ACC112 (cell line): ENCODE results near the gene MYBPHL.

ENCODE experiments used
- H2AFZ ChIP-seq: fragments of 200-600 bp; sonication (generic); one replicate; pipeline ENCODE4 v1.6.0; 2017; ENCODE audit warnings: antibody characterized with exemption, low read length; ENCODE audit not compliant: unreplicated experiment
- H3K27ac ChIP-seq: fragments of 200-600 bp; sonication (generic); 2 replicates; pipeline ENCODE4 v1.5.1; 2014; ENCODE audit warnings: low read depth, mild to moderate bottlenecking, antibody characterized with exemption, low read length, moderate library complexity
- H3K27me3 ChIP-seq: fragments of 200-600 bp; sonication (generic); 2 replicates; pipeline ENCODE4 v1.6.1; 2014; ENCODE audit warnings: mild to moderate bottlenecking, antibody characterized with exemption, low read length, moderate library complexity, mixed read lengths; ENCODE audit not compliant: insufficient read depth
- H3K36me3 ChIP-seq: fragments of 200-600 bp; sonication (generic); 2 replicates; pipeline ENCODE4 v1.6.1; 2016; ENCODE audit warnings: mild to moderate bottlenecking, antibody characterized with exemption, low read length, moderate library complexity, mixed read lengths; ENCODE audit not compliant: insufficient read depth
- H3K4me1 ChIP-seq: fragments of 200-600 bp; sonication (generic); one replicate; pipeline ENCODE4 v1.6.1; 2016; ENCODE audit warnings: low read length, mixed read lengths; ENCODE audit not compliant: insufficient read depth, unreplicated experiment, control insufficient read depth
- H3K4me3 ChIP-seq: fragments of 200-600 bp; sonication (generic); 2 replicates; pipeline ENCODE4 v1.5.1; 2014; ENCODE audit warnings: mild to moderate bottlenecking, low read depth, low read length
- H3K79me2 ChIP-seq: fragments of 200-600 bp; sonication (generic); one replicate; pipeline ENCODE4 v1.6.0; 2016; ENCODE audit warnings: low read length; ENCODE audit not compliant: control insufficient read depth, unreplicated experiment, insufficient read depth

The MYBPHL gene

DNA sequence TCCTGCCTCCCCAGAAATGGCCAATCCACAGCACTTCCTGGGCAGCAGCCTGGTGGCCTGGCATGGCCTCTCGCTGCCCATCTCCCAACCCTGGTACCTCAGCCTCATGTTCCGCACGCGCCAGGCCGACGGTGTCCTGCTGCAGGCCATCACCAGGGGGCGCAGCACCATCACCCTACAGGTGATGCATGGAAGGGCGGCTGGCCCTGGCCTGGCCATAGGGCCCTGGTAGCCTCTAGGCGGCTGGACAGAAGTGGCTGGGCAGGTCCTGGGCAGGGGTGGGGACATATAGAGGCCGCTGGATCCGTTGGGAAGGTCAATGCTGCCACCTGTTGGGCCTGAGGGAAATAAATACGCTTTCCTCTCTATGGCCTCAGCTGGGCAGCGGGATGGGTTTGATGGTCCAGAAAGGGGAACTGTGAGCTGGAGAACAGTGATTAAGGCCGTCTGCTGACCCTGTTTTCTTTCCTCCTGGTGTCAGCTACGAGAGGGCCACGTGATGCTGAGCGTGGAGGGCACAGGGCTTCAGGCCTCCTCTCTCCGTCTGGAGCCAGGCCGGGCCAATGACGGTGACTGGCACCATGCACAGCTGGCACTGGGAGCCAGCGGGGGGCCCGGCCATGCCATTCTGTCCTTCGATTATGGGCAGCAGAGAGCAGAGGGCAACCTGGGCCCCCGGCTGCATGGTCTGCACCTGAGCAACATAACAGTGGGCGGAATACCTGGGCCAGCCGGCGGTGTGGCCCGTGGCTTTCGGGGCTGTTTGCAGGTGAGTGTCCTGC, 43.0 kb downstream of the MYBPHL start:
- peak overlapping the region; percentile 4 for H2AFZ ChIP-seq

DNA sequence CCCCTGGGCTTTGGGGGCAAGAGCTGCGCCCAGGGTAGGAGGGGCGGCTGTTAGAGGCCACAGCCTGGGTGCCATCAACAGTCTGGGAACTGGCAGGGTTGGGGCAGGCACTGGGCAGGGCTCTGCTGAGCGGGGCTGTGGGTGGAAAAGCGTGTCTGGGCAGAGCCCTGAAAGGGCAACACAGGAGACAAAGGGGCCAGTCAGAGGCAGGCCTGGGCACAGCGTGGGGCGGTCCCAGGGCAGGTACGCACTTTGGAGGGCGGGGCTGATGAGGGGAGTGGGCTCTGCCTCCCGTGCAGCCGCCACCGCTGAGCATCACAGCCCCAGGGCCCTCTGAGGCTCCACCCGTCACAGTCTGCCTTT, 43.6 kb downstream of the MYBPHL start:
- Histone ChIP-seq H2AFZ (peak overlapping the region; percentile 4), H3K36me3 (no peaks in the 10 kb centered on the region), H3K79me2 (no peaks in the 10 kb centered on the region), H3K4me1 (no peaks in the 10 kb centered on the region), H3K27me3 (no peaks in the 10 kb centered on the region), H3K27ac (no peak overlapping the region), H3K4me3 (no peak overlapping the region)

More for the DNA sequence above, 43.0 kb downstream of the MYBPHL start:
- Histone ChIP-seq H3K4me3 (no peak overlapping the region), H3K79me2 (no peaks in the 10 kb centered on the region), H3K4me1 (no peaks in the 10 kb centered on the region), H3K27ac (no peak overlapping the region), H3K36me3 (no peaks in the 10 kb centered on the region), H3K27me3 (no peaks in the 10 kb centered on the region)

DNA sequence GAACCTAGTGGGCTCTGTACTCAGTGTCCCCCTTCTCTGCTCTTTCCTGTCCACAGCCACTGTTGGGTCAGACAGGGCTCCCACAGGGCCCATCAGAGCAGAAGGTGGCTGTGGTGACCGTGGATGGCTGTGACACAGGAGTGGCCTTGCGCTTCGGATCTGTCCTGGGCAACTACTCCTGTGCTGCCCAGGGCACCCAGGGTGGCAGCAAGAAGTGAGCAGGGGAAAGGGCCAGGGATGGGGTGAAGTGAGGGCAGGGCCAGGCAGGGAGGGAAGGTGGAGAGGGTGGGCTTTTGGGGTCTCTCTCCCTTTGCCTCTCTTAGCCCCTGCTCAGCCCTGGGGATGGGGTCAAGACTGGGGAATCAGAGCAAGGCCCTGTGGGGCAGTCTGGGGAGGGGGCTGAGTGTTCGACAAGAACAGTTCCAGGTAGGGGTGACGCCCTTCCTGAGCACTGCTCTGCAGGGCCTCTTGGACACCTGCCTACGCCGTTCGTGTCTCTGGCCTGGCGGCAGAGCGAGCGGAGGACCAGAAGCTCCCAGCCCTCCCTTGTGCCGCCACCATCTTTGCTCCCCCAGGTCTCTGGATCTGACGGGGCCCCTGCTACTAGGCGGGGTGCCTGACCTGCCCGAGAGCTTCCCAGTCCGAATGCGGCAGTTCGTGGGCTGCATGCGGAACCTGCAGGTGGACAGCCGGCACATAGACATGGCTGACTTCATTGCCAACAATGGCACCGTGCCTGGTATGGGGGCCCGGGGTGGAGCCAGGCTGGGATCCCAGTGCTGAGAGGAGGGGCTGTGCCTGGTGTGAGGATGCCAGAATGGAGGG, 44.4 kb downstream of the MYBPHL start:
- Histone ChIP-seq H2AFZ (no peak overlapping the region), H3K27ac (no peak overlapping the region), H3K36me3 (no peaks in the 10 kb centered on the region), H3K79me2 (no peaks in the 10 kb centered on the region), H3K4me3 (no peak overlapping the region), H3K4me1 (no peaks in the 10 kb centered on the region), H3K27me3 (no peaks in the 10 kb centered on the region)

DNA sequence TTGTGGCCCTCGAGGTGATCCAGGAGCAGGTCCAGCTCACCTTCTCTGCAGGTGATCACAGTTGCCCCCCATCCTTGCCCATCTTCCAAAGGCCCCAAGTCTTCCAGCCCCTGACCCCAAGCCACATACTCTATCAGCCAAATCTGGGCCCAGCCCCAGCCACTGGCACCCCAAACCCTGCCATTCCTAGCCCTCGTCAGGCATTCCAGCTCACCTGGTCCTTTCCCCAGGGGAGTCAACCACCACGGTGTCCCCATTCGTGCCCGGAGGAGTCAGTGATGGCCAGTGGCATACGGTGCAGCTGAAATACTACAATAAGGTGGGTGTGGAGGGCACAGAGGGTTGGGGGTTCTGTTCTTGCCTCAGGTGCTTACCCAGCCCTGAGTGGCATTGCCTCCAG, 45.2 kb downstream of the MYBPHL start:
- no peaks in the 10 kb centered on the region for H3K79me2 ChIP-seq
- H3K27me3 ChIP-seq, result no peaks in the 10 kb centered on the region
- H3K27ac ChIP-seq, result no peak overlapping the region
- no peak overlapping the region for H3K4me3 ChIP-seq
- H3K36me3 ChIP-seq, result no peaks in the 10 kb centered on the region
- H3K4me1 ChIP-seq, result no peaks in the 10 kb centered on the region
- H2AFZ ChIP-seq, result no peak overlapping the region

DNA sequence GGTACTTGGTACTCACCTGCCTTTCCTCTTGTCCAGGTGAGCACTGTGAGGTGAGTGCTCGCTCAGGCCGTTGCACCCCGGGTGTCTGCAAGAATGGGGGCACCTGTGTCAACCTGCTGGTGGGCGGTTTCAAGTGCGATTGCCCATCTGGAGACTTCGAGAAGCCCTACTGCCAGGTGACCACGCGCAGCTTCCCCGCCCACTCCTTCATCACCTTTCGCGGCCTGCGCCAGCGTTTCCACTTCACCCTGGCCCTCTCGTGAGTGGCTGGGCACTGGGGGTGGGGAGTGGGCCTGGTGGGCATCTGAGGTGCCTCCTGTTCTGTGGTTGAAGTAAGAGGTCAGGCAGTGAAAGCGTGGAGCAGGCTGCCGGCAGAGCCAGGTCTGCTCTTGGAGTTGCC, 45.8 kb downstream of the MYBPHL start:
- Histone ChIP-seq H3K36me3 (no peaks in the 10 kb centered on the region), H2AFZ (no peak overlapping the region), H3K79me2 (no peaks in the 10 kb centered on the region), H3K4me1 (no peaks in the 10 kb centered on the region), H3K27ac (no peak overlapping the region), H3K27me3 (no peaks in the 10 kb centered on the region), H3K4me3 (no peak overlapping the region)

DNA sequence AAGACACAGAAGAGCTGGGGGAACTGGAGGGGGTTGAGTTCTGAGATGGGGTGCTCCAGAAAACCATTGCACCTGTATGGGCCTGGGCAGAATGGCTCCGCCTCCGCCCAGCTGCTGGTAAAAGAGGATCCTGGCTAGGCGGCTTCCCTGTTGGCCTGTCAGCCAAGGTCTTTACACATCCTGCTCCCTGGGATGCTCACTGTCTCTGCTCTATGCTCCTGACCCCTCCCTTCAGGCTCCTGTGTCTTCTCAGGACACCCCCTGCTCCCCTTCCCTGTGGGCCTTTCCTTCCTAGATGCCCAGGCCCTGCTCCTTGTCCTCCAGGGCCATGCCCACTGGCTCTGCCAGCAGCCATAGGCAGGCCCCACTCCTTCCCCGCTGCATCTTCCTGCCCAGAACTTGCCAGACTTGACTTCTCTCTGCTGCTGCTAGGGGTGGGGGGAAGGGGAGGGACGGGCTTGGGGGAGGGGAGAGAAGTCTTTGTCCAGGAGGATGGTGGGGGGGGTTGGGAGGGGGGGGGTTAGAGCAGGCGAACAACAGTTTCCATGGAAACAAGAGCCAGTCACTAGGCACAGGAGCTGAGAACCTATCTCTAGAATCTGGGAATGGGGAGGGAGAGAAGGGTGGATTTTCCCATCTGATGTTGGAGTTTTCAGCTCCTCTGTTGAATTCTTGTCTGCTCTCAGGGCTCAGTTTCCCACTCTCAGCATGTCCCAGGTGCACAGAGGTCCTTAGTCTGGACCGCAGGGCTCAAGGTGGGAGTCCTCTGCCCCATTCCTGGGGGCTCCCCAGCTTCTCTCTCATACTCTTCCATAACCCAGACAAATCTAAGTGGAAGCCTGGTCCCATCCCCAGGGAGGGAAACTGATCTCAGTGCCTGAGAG, 46.9 kb downstream of the MYBPHL start:
- Histone ChIP-seq H3K27me3 (no peaks in the 10 kb centered on the region), H3K4me1 (no peaks in the 10 kb centered on the region), H2AFZ (no peak overlapping the region), H3K79me2 (no peaks in the 10 kb centered on the region), H3K36me3 (no peaks in the 10 kb centered on the region), H3K27ac (no peak overlapping the region), H3K4me3 (no peak overlapping the region)

DNA sequence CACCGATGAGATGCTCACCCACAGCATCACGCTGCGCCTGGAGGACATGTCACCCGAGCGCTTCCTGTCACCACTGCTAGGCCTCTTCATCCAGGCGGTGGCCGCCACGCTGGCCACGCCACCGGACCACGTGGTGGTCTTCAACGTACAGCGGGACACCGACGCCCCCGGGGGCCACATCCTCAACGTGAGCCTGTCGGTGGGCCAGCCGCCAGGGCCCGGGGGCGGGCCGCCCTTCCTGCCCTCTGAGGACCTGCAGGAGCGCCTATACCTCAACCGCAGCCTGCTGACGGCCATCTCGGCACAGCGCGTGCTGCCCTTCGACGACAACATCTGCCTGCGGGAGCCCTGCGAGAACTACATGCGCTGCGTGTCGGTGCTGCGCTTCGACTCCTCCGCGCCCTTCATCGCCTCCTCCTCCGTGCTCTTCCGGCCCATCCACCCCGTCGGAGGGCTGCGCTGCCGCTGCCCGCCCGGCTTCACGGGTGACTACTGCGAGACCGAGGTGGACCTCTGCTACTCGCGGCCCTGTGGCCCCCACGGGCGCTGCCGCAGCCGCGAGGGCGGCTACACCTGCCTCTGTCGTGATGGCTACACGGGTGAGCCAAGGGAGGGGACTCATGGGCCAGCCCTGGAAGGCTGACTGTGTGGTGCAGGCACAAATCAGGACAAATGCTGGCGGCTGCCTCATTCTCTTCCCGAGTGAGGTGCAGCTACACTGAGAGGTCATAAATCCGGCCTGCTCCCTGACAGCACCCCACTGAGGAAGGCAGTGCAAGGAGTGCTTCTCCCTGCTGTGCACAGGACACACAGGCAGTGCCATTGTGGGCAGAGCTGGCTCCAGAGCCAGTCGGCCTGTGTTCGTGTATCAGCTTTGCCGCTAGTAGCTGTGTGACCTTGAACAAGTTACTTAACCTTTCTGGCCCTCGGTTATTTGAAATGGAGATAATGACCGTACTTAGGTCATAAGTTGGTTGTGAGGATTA, 48.0 kb downstream of the MYBPHL start:
- Histone ChIP-seq H3K36me3 (no peaks in the 10 kb centered on the region), H3K79me2 (no peaks in the 10 kb centered on the region), H3K4me3 (no peak overlapping the region), H3K27me3 (no peaks in the 10 kb centered on the region), H3K4me1 (no peaks in the 10 kb centered on the region), H2AFZ (no peak overlapping the region), H3K27ac (no peak overlapping the region)

DNA sequence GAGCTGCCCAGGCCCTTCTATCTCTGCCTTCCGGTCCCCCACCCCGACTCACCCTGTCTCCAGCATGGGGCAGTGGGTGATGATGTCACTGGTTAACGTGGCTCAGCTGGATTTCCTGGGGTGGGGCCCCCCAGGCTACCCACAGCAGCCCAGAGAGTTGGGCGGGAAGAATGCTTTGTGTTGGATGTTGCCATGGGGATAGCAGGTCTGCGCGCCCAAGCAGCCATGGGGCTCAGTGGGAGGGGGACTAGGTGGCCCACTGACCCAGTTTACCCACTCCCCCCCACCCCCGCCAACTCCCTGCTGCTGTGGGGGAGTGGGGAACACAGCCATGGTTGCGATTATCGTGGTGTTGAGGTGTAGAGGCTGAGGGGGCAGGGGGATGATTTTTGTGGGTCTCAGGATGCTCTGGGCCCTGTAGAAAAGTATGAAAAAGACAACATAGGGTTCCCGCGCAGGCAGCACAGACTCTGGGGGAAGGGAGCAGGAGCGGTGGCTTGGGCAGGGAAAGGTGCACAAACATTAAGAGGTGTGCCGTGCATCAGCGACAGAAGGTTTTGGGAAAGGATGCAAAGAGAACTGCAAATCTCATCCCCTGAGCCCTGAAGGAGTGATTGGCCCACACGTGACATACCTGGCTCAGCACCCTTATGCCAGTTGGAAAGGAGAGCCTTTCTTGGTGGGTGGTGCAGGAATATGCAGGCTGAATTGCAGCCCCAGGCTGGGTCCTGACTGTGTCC, 49.0 kb downstream of the MYBPHL start:
- Histone ChIP-seq H3K27ac (no peak overlapping the region), H3K27me3 (no peaks in the 10 kb centered on the region), H3K36me3 (no peaks in the 10 kb centered on the region), H3K4me3 (no peak overlapping the region), H3K79me2 (no peaks in the 10 kb centered on the region), H2AFZ (no peak overlapping the region), H3K4me1 (no peaks in the 10 kb centered on the region)

DNA sequence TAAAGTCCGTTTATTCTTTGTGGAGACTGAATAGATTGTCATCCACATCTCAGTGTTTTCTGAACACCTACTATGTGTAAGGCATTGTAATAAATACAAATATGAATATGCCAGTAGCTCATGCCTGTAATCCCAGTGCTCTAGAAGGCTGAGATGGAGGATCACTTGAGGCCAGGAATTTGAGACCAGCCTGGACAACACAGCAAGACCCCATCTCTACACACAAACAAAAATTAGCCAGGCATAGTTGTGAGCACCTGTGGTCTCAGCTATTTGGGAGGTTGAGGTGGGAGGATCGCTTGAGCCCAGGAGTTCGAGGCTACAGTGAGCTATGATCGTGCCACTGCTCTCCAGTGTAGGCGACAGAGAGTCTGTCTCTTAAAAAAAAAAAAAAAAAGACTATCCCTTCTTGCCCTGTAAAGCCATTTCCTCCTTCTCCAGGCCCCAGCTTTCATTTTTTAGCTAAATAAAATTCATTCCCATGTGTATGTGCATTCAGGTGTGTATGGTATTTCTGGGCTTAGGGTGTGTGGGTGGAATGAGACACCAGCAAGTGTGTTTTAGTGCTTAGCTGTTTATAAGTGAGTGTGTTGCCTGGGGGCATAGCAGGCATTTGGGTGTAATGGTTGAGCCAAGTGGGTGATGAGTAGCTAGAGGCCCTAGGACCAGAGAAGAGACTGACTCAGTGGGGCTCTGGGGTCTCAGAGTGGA, 49.7 kb downstream of the MYBPHL start:
- Histone ChIP-seq H3K27ac (no peak overlapping the region), H3K36me3 (no peaks in the 10 kb centered on the region), H3K79me2 (no peaks in the 10 kb centered on the region), H3K4me1 (no peaks in the 10 kb centered on the region), H3K27me3 (no peaks in the 10 kb centered on the region), H2AFZ (no peak overlapping the region), H3K4me3 (no peak overlapping the region)
